ENCODE measurements around the gene GALNT10. TPM values are rescaled to one million over a fixed set of nuclear protein-coding genes. Genes with fewer than 3 reads are reported as not detected.

GALNT10 gene
- total and polyA plus RNA-seq, 2 donors (not counting 1 experiment from before 2014, with no cell fraction given): 18.3 to 35.8 TPM

- DNase-seq (ENCODE audit: low read depth in 2 of 2): no peak
- Histone ChIP-seq H3K4me3 (replicated peaks in 1 of 4; ENCODE audit: control extremely low read depth in 1 of 4, insufficient read depth in 1 of 4, low read depth in 3 of 4, low read length in 4 of 4) (no peak overlapping the region), H4K20me1 (ENCODE audit: control insufficient read depth, extremely low read depth, insufficient read depth, low read length) (no peaks in the 10 kb centered on the region), H3K27me3 (ENCODE audit: control insufficient read depth, insufficient read depth, low read length) (no peaks in the 10 kb centered on the region), H3K9ac (ENCODE audit: insufficient read depth, low read length) (no peak overlapping the region), H3K79me2 (ENCODE audit: control insufficient read depth, insufficient read depth, low read length) (no peaks in the 10 kb centered on the region), H3K27ac (ENCODE audit: insufficient read depth, low read length) (no peak overlapping the region), H3K4me1 (ENCODE audit: control insufficient read depth, extremely low read depth, insufficient read depth, low read length) (no peaks in the 10 kb centered on the region), H3K9me3 (ENCODE audit: control insufficient read depth, insufficient read depth, low read depth, low read length) (no peaks in the 10 kb centered on the region), H3K36me3 (ENCODE audit: control insufficient read depth, insufficient read depth, low read length) (peaks cover 2% of the 10 kb centered on the region), H3K4me2 (ENCODE audit: extremely low read depth, insufficient read depth, low read length) (no peak overlapping the region), H2AFZ (ENCODE audit: low read length) (no peak overlapping the region)
- TF ChIP-seq EZH2 (IDR thresholded peaks at IDR 0.05; ENCODE audit: low read length, missing control alignments) (no peak), CTCF (conservative IDR thresholded peaks at IDR 0.05 in 1 of 2, IDR thresholded peaks at IDR 0.05 in 1 of 2; ENCODE audit: low read depth in 1 of 2, low read length in 2 of 2) (no peak)
Measured at GRCh38 chr5:154412925-154413324, 222.4 kb downstream of the GALNT10 start.

- H3K4me1 ChIP-seq (ENCODE audit: control insufficient read depth, extremely low read depth, insufficient read depth, low read length): no peaks in the 10 kb centered on the region
- no peak for DNase-seq (ENCODE audit: low read depth in 2 of 2)
- H3K27me3 ChIP-seq (ENCODE audit: control insufficient read depth, insufficient read depth, low read length): no peaks in the 10 kb centered on the region
- H3K9ac ChIP-seq (ENCODE audit: insufficient read depth, low read length): no peak overlapping the region
- H3K27ac ChIP-seq (ENCODE audit: insufficient read depth, low read length): no peak overlapping the region
- TF ChIP-seq CTCF (conservative IDR thresholded peaks at IDR 0.05 in 1 of 2, IDR thresholded peaks at IDR 0.05 in 1 of 2; ENCODE audit: low read depth in 1 of 2, low read length in 2 of 2) (no peak), EZH2 (IDR thresholded peaks at IDR 0.05; ENCODE audit: low read length, missing control alignments) (no peak)
- no peak overlapping the region for H3K4me2 ChIP-seq (ENCODE audit: extremely low read depth, insufficient read depth, low read length)
- H2AFZ ChIP-seq (ENCODE audit: low read length): no peak overlapping the region
- no peak overlapping the region for H3K4me3 ChIP-seq (replicated peaks in 1 of 4; ENCODE audit: control extremely low read depth in 1 of 4, insufficient read depth in 1 of 4, low read depth in 3 of 4, low read length in 4 of 4)
- H4K20me1 ChIP-seq (ENCODE audit: control insufficient read depth, extremely low read depth, insufficient read depth, low read length): no peaks in the 10 kb centered on the region
- peaks cover 2% of the 10 kb centered on the region for H3K36me3 ChIP-seq (ENCODE audit: control insufficient read depth, insufficient read depth, low read length)
- no peaks in the 10 kb centered on the region for H3K79me2 ChIP-seq (ENCODE audit: control insufficient read depth, insufficient read depth, low read length)
- no peaks in the 10 kb centered on the region for H3K9me3 ChIP-seq (ENCODE audit: control insufficient read depth, insufficient read depth, low read depth, low read length)
Measured at GRCh38 chr5:154415114-154415513, 224.6 kb downstream of the GALNT10 start.

- TF ChIP-seq EZH2 (IDR thresholded peaks at IDR 0.05; ENCODE audit: low read length, missing control alignments): no peak
- no peak for TF ChIP-seq CTCF (conservative IDR thresholded peaks at IDR 0.05 in 1 of 2, IDR thresholded peaks at IDR 0.05 in 1 of 2; ENCODE audit: low read depth in 1 of 2, low read length in 2 of 2)
- Histone ChIP-seq H4K20me1 (ENCODE audit: control insufficient read depth, extremely low read depth, insufficient read depth, low read length) (no peaks in the 10 kb centered on the region), H2AFZ (ENCODE audit: low read length) (no peak overlapping the region), H3K36me3 (ENCODE audit: control insufficient read depth, insufficient read depth, low read length) (peaks cover 2% of the 10 kb centered on the region), H3K4me1 (ENCODE audit: control insufficient read depth, extremely low read depth, insufficient read depth, low read length) (no peaks in the 10 kb centered on the region), H3K4me3 (replicated peaks in 1 of 4; ENCODE audit: control extremely low read depth in 1 of 4, insufficient read depth in 1 of 4, low read depth in 3 of 4, low read length in 4 of 4) (no peak overlapping the region), H3K27ac (ENCODE audit: insufficient read depth, low read length) (no peak overlapping the region), H3K9ac (ENCODE audit: insufficient read depth, low read length) (no peak overlapping the region), H3K27me3 (ENCODE audit: control insufficient read depth, insufficient read depth, low read length) (no peaks in the 10 kb centered on the region), H3K9me3 (ENCODE audit: control insufficient read depth, insufficient read depth, low read depth, low read length) (no peaks in the 10 kb centered on the region), H3K4me2 (ENCODE audit: extremely low read depth, insufficient read depth, low read length) (no peak overlapping the region), H3K79me2 (ENCODE audit: control insufficient read depth, insufficient read depth, low read length) (no peaks in the 10 kb centered on the region)
- DNase-seq (ENCODE audit: low read depth in 2 of 2): peak in 1 of 2 donors; percentile 51
Measured at GRCh38 chr5:154418344-154418820, 227.8 kb downstream of the GALNT10 start.

Data from fibroblast of lung (primary cell).